ENCODE data around the gene CHCHD6. TPM values are rescaled to one million over a fixed set of nuclear protein-coding genes. Genes with fewer than 3 reads are reported as not detected.
A peak's percentile ranks its signal among the peaks of the same experiment; 100 is the strongest.

CHCHD6 gene
- total RNA-seq, 4 donors from 2014 or later: 6.4 to 14.2 (median 10.3) TPM; not detected in 1

DNA sequence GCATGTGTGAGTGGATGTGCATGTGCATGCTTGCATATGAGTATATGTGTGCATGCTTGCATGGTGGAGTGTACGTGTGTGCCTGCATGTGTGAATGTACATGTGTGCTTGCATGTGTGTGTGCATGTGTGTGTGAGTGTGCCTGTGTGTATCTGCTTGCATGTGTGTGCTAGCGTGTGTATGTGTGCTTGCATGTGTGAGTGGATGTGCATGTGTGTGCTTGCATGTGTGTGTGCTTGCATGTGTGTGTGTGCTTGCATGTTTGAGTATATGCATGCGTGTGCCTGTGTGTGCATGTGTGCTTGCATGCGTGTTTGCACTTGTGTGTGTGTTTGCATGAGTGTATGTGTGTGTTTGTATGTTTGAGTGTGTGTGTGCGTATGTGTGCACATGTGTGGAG lies 274.3 kb downstream of the CHCHD6 start:
- Histone ChIP-seq H3K4me1 (no peaks in the 10 kb centered on the region), H3K27me3 (no peaks in the 10 kb centered on the region), H3K9me3 (peaks cover 0 to 4% of the 10 kb centered on the region in 2 donors), H3K36me3 (no peaks in the 10 kb centered on the region), H3K4me3 (no peak overlapping the region), H3K27ac (no peak overlapping the region)
- DNase-seq: no peak
- intact Hi-C loops (cut with DNase I; ENCODE audit: low total_unique reads): no loop called here
- TF ChIP-seq POLR2A (IDR thresholded peaks at IDR 0.05): no peak
- TF ChIP-seq, protein P1, sequence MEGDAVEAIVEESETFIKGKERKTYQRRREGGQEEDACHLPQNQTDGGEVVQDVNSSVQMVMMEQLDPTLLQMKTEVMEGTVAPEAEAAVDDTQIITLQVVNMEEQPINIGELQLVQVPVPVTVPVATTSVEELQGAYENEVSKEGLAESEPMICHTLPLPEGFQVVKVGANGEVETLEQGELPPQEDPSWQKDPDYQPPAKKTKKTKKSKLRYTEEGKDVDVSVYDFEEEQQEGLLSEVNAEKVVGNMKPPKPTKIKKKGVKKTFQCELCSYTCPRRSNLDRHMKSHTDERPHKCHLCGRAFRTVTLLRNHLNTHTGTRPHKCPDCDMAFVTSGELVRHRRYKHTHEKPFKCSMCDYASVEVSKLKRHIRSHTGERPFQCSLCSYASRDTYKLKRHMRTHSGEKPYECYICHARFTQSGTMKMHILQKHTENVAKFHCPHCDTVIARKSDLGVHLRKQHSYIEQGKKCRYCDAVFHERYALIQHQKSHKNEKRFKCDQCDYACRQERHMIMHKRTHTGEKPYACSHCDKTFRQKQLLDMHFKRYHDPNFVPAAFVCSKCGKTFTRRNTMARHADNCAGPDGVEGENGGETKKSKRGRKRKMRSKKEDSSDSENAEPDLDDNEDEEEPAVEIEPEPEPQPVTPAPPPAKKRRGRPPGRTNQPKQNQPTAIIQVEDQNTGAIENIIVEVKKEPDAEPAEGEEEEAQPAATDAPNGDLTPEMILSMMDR (IDR thresholded peaks at IDR 0.05): no peak

DNA sequence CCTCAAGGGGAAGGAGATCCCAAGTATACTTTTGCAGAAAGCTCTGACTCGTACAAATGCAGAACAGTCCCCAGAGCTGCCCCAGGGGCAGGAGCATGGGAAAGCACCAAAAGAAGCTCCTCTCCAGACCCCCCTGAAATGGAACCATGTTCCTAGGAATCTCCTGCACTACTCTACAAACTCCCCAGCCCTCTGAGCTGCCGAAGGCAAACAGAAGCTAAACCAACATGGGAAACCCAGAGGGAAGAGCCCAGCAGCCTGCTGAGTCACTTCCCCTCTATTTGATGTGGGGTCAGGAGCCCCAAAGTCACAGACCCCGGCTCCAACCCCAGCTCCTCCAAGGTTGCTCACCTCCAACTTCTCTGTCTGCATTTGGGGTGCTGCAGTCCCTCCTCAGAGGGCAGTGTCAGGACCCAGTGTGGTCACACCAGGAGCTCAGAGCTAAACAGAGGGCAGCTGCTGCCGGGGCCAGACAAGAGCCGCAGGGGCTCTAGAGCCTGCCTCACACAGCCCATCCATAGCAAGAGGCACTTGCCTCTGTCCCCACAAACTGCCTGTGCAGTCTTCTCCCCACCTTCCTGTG lies 275.1 kb downstream of the CHCHD6 start:
- Histone ChIP-seq H3K9me3 (peaks cover 0 to 4% of the 10 kb centered on the region in 2 donors), H3K27ac (no peak overlapping the region), H3K27me3 (no peaks in the 10 kb centered on the region), H3K36me3 (no peaks in the 10 kb centered on the region), H3K4me3 (no peak overlapping the region), H3K4me1 (peaks cover 0 to under 1% of the 10 kb centered on the region in 2 donors)
- intact Hi-C loops (cut with DNase I; ENCODE audit: low total_unique reads): no loop called here
- DNase-seq: no peak
- TF ChIP-seq POLR2A (IDR thresholded peaks at IDR 0.05): no peak
- TF ChIP-seq, protein P1 (IDR thresholded peaks at IDR 0.05): no peak

DNA sequence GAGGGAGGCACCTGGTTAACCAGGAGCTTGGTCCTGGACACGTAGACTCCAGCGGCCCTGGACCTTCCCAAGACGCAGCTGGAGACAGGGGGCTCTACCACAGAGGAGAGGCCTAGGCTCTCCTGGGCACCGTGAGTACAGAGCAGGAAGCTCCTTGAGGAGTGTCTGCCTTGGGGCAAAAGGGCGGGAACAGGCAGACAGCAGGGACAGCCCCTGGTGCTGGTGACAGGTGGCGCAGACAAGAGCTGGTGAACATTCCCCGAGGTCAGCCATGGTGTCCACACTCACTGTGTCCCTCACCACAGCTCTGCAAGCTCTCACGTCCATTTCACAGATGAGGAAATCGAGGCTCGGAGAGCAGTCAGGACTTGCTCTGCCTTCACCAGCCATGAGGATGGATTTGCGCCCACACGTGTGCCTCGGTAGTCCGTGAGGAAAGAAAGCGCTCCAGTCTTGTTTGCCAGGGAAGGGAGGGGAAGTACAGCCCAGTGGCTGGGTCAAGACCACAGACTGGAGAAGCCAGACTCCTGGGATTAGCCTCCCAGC lies 276.3 kb downstream of the CHCHD6 start:
- H3K4me3 ChIP-seq: no peak overlapping the region
- intact Hi-C loops (cut with DNase I; ENCODE audit: low total_unique reads): loop anchor here (5.0 kb wide), 1 partner anchor 278 kb away; the partner anchor contains the start of gene CHCHD6
- no peak overlapping the region for H3K27ac ChIP-seq
- DNase-seq: no peak
- H3K4me1 ChIP-seq: peaks cover 0 to 6% of the 10 kb centered on the region in 2 donors
- no peaks in the 10 kb centered on the region for H3K9me3 ChIP-seq
- no peaks in the 10 kb centered on the region for H3K27me3 ChIP-seq
- TF ChIP-seq POLR2A (IDR thresholded peaks at IDR 0.05): no peak
- TF ChIP-seq, protein P1 (IDR thresholded peaks at IDR 0.05): no peak
- H3K36me3 ChIP-seq: no peaks in the 10 kb centered on the region

DNA sequence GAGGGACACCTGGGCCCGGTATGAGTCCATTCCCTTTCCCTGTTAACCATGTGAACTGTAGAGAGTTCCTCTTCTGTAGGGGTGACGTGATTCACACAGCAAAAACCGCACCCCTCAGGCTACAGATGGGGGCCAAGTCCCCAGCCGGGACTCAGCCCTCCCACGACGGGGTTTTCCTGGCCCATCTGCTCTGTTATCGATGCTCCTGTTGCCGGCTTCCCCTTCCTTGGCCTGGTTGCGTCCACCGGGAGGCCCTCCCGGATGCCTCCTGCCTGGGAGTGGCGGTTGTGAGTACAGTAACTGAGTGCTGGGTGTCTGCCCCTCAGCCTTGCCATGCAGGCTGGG lies 278.1 kb downstream of the CHCHD6 start:
- no peaks in the 10 kb centered on the region for H3K36me3 ChIP-seq
- DNase-seq: no peak
- TF ChIP-seq, protein P1 (IDR thresholded peaks at IDR 0.05): no peak
- no peak for TF ChIP-seq POLR2A (IDR thresholded peaks at IDR 0.05)
- H3K4me3 ChIP-seq: peak overlapping the region; percentile 43 to 52
- peak overlapping the region; percentile 61 to 80 for H3K27ac ChIP-seq
- intact Hi-C loops (cut with DNase I; ENCODE audit: low total_unique reads): loop anchor here (5.0 kb wide), 1 partner anchor 280 kb away; the partner anchor contains the start of gene CHCHD6
- H3K9me3 ChIP-seq: no peaks in the 10 kb centered on the region
- H3K4me1 ChIP-seq: peaks cover 0 to 6% of the 10 kb centered on the region in 2 donors
- H3K27me3 ChIP-seq: no peaks in the 10 kb centered on the region

DNA sequence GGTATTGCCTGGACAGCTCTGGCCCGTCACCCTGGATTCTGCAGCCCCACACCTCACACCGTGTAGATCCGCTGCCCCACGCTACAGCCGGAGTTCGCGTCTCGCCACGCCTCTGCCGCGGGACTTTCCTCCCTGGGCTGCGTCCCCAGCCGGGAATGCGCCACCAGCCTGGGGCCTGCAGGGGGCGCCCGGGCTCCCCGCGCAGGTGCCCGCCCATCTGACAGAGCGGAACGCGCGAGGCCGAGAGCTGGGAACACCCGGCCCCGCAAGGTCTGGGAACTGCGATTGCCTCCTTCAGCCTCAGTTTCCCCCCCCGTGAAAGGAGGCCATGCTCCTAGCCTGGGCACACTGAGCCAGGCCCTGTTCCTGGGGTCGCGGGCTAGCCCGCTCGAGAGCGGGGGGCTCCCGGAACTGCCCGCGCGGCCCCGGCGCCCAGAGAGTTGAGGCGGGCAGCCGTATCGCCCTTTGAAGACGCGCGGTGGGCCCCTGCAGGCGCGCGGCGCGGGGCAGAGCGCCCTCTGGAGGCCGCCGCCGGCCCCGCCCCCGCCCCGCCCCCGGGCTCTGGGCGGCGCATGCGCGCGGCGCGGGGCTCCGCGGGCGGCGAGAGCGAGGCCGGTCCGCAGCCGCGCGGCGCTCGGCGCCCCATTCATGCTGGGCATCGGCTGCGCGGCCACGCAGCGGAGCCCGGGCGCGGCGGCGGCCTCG lies 278.6 kb downstream of the CHCHD6 start, which contains the start of gene PLXNA1:
Gene PLXNA1 (plus strand): TSS at position 645 of the 705 bp plus-strand sequence. CDS start 5,479 bp downstream, outside the sequence.
- Histone ChIP-seq H3K4me1 (peaks cover 0 to 6% of the 10 kb centered on the region in 2 donors), H3K27me3 (no peaks in the 10 kb centered on the region), H3K9me3 (no peaks in the 10 kb centered on the region), H3K27ac (peak within 1 kb of the TSS; percentile 61 to 80), H3K36me3 (no peaks in the 10 kb centered on the region), H3K4me3 (peak within 1 kb of the TSS; percentile 59 to 86)
- peak in 1 of 2 donors; percentile 38 for TF ChIP-seq POLR2A (IDR thresholded peaks at IDR 0.05)
- TF ChIP-seq, protein P1 (IDR thresholded peaks at IDR 0.05): peak; percentile 70 to 86 (median 82)
- DNase-seq: peak; percentile 70 to 79
- intact Hi-C loops (cut with DNase I; ENCODE audit: low total_unique reads): loop anchor here (5.0 kb wide), 1 partner anchor 280 kb away; the partner anchor contains the start of gene CHCHD6
